Measurements from ENCODE around the gene B3GNT9.

Gene B3GNT9

DNA sequence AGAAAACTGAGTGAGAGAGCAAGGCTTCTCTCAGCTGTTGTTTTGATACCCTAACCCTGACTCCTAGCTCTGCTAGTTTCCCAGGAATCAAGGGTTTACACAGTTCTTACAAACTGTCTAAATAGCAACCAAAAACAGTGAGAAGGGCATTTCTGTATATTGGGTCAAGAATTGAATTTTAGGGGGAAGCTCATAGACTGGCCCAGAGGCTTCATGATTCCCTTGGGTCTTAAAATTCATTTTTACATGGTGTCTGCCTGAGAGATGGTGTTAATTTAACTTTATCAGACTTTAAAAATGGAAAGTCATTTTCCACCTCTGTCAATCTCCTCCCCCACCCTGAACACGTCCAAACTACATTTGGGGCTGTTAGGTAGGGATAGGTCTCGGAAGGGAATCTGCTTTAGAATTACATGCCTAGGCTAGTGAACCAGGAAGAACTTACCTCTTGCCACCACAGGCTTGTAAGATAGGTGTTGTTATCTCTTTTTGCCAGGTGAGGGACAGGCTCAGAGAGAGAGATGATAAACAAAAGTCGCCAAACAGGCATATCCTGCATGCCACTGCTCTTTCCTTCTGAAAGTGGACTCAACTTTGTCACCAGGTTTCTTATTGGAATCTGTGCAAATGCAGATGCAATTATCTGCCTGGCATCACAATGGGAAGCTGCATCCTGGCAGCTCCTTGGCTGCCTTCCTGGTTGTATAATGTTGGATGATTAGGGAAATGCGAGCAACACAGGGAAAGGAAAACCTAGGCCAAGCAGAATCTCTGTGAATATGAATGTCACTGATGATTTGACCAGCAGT is 38.0 kb downstream of the B3GNT9 start:
- no peak for DNase-seq (ENCODE audit: low spot score)

DNA sequence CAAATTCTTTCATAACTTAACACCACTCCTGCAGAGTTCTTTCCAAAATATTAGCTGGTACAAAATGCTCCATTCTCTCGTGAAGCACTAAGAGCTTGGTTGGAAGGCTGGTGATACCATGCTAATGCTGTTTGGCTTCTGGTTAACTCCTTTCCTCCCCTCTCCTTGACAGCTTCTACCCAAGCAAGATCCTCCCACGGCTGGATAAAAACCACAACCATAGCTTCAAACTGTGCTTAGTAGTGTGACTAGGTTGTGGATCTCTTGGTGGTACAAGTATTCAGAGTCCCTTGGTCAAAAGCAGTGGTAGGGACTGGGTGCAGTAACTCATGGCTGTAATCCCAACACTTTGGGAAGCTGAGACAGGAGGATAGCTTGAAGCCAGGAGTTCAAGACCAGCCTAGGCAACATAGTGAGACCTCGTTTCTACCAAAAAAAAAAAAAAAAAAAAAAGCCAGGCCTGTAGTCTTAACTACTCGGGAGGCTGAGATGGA is 38.8 kb downstream of the B3GNT9 start:
- DNase-seq (ENCODE audit: low spot score) = no peak

DNA sequence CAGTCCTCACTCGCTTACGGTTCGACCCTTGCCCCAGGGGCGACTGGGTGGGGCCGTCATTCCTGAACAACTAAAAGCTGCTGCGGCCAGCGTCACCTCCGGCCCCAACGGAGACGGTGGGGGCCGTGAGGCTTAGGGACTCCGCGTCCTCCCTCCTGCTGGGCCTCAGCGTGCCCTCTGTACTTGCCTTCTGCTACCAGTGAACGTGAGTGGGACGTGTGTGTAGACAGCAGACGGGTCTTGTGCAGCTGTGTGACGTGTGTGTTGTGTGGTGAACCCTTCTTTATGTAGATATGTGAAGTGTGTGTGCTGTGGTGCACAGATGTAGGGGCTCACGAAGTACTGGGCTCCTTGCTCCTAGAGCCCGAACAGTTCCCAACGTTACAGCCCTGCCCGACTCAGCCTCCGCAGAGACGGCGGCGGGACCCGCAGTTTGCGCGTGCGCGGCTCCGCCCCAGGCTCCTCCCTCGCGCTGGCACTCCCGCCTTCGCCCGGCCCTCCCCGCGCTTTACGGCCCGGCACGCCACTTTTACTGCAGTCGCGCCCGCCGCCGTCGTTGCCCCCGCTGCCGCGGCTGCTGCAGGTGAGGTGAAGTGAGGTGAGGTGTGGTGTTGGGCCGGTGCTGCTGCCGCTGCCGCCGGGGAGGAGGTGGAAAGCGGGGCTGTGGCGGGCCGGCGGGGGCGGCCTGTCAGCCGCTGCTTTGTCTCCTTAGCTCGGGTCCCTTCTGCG is 41.2 kb downstream of the B3GNT9 start, which contains the start of gene PHAF1:
Gene PHAF1 (plus strand): TSS at position 535 of the 729 bp plus-strand sequence. CDS start 235 bp downstream, outside the sequence.
- peak; percentile 95 for DNase-seq (ENCODE audit: low spot score)

DNA sequence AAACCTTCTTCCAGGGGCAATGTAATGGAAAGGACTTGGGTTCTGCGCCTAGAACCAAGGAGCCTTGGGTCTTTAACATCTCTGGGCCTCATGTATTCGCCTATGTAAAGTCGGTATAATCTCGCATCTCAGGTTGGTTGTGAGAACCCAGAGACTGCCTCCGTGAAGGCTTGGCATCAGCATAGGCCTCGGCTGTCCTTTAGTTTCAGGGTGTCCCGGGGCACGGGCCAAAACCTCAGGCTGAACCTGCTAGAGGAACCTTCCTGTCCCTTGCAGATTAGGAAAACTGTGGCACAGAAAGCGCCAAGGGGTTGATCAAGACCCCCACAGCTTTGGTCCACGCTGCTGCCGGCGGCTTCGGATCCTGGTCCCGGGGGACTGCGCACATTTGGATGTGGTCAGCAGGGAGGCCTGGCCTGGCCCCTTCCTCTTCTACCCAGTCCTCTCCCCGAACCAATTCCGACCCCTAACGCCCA is 41.8 kb downstream of the B3GNT9 start:
- DNase-seq (ENCODE audit: low spot score) = no peak

DNA sequence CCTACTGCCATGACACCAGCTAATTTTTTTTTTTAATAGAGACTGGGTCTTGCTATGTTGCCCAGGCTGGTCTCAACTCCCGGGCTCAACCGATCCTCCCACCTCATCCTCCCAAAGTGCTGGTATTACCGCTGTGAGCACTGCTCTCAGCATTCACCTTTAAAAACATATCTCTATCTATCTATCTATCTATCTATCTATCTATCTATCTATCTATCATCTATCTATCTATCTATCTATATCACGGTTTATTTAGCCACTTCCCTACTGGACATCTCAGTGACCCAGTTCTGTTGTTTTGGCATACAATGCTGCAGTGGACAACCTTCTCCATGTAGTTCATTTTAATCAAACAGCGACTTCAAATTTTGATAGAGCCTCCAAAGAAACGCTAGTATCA is 42.3 kb downstream of the B3GNT9 start:
- no peak for DNase-seq (ENCODE audit: low spot score)

DNA sequence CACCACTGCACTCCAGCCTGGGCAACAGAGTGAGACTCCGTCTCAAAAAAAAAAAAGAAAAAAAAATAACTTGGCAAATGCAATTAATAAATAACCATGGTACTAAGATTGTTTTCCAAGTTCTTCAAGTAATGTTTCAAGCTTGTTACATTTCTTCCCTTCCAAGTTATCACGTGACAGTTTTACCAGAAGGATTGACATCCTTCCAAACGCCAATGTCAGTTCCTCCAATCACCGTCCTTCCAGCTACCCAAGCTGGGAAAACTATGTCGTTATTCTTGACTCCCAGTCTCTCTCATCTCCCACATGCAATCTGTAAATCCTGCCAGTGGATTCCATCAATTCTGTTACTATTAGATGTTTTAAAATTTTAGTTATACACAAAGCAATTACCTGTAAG is 44.9 kb downstream of the B3GNT9 start:
- DNase-seq (ENCODE audit: low spot score) = peak; percentile 65

DNA sequence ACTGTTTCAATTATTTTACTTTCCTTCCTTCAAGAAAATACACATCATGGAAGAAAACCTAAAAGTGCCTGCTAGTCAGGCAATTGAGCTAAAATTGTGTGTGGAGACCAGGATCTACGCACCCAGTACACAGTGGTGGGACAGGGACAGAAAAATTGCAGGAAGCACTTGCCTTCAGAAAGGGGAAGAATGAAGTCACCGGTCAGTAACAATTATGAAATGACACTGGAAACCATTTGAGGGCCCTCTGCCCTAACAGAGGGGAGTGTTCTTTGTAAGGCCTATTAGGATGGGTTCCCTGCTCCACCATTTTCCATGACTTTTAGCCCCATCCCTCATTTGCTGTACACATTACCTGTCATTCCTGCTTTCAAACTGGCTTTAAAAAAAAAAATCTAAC is 45.6 kb downstream of the B3GNT9 start:
- DNase-seq (ENCODE audit: low spot score) = no peak

DNA sequence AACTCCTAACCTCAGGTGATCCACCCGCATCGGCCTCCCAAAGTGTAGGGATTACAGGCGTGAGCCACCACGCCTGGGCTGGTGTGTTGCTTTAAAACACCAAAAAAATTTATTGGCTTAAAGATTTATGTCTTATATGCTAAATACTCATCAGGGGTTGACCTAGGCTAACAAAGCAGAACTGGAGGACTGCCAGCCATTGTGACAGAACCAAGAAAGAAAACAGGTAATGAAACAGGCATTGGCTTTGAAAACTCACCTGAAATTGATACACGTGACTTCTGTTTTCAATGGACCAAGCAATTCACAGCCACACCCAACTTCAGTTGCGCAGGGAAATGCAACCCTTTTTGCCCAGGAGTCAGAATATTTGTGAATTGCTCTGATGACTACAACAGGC is 46.0 kb downstream of the B3GNT9 start:
- DNase-seq (ENCODE audit: low spot score) = no peak

DNA sequence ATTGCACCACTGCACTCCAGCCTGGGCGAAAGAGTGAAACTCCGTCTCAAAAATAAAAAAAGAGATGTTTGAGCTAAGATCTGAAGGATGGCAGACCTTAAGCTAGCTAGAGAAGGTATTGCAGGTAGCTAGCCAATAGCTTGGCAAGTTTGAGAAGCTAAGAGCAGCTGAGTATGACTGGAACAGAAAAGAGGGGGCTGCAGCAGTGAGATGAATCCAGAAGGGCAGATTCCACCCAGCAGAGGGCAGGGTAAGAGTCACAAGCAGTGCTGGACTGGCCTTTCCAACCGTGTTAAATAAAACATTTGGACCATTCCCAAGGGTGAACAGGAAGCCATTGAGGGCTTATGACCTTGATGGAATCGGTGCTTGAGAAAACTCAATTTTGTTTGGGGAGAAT is 46.7 kb downstream of the B3GNT9 start:
- DNase-seq (ENCODE audit: low spot score) = no peak

DNA sequence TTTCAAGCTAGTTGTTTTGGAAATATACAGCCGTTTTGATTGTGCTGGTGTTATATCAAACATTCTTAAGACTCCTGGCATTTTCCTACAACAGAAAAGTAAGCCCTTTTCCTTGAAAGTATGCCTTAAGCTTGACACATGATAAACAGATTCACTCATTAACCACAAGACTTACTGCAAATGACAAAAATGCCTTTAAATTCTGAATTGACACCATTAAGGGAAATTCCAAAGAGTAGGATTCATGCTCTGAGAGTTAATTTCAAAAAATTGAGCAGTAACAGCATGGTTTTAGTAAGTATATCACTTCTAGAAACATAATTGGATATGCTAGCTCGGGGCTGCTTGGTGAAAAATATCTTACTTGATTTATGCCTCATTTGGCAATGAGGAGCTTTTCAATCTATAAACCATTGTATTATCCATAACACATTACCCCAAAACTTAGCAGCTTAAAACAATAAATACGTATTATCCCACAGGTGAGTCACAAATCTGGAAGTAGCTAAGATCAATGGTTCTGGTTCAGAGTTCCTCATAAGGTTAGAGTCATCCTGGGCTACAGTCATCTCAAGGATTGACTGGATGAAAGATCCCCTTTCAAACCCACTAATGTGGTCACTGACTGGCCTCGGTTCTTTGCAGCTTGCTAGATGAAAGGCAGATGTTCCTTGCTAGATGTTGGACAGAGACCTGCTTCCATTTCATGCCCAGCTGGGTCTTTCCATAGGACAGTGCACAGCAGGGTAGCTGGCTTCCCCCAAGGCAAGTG is 49.3 kb downstream of the B3GNT9 start:
- DNase-seq (ENCODE audit: low spot score) = no peak

DNA sequence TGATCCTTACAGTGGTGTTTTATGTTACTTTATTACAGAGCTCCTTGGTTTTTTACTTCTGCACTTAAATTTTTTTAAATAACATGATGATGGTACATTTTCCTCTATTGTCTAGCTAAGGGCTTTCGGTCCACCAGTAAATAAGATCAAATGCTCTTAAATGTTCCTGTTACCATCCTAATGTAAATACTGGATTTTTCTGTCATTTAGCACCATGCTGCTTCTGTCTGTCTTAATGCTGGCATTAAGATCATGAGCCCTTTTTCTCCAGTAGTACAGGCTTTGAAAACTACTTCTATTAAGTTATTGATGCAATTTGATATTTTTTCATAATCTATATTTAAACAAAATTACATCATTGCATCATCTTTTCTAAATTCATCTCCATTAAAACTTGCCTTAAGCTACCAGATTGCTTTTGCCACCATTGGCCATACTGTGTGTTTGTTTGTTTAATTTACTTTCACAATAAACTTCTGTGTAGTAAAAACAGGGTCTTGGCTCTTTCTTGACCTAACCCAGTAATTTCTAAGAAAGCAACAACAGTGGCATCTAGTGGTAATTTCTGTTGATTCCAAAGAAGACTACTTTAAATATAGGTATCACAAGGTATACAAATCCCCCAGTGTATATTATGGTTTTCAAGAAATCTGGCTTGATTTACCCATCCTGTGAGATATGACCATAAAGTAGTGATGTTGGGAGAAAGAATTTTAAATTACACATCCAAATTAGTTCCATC is 50.1 kb downstream of the B3GNT9 start:
- DNase-seq (ENCODE audit: low spot score) = no peak

DNA sequence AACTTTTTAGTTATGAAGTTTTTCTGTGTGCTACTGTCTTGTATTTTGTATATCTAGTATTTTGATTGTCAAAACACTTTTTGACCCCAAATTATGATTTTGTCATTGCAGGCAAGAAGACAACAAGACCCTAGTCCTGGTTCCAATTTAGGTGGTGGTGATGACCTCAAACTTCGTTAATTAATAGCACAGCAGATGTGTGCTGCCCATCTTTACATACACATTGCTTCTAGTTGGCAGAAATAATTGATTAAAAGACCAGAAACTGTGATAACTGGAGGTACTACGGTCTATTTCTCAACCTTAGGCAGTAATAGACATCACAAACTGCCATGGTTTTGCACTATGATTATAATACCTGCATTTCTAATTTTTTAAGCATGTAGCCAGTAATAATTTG is 52.2 kb downstream of the B3GNT9 start:
- no peak for DNase-seq (ENCODE audit: low spot score)
